ENCODE data around the gene TENM3.

Gene TENM3

DNA sequence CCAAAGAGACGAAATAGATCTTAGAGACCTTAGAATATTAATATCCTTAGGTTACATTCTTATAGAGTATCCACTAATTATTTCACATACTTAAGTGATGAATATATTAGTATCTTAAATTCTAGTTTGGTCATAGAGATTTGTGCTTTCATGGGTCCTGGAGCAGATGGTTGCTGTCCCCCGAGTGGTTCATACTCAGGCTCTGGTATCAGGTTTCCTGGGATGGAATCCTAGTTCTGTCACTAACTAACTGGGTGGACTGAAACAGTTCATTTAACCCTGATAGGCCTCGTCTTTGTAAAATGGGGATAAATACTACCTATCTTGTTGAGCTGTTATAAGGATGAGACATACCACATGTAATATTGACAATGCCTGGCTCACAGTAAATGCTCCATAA is 264.6 kb downstream of the TENM3 start:
- no peak for DNase-seq (ENCODE audit: low read depth, low spot score)

DNA sequence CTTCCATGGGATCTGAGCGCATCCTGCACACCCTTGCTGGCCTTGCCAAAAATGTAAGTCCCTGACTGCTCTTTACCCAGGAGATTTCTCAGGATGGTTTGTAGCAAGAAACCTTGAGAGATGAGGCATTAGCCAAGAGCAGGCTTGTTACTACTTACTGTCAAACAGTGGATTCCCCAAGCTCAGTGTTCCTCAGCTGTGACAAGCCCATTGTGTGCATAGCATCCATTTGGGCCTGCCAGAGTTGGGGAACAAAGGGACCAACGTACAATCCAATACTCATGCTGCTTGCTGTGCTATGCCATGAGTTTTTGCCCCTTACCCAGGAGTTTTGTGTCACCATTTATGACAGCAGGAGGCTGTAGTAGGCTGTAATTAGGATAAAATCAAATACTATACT is 267.6 kb downstream of the TENM3 start:
- no peak for DNase-seq (ENCODE audit: low read depth, low spot score)

GRCh38 chr4:182513587-182514291 is 270.5 kb downstream of the TENM3 start:
- no peak for DNase-seq (ENCODE audit: low read depth, low spot score)

GRCh38 chr4:182518421-182518820 is 275.2 kb downstream of the TENM3 start:
- DNase-seq (ENCODE audit: low read depth, low spot score): no peak

GRCh38 chr4:182519528-182519927 is 276.3 kb downstream of the TENM3 start:
- DNase-seq (ENCODE audit: low read depth, low spot score): no peak

- no peak for DNase-seq (ENCODE audit: low read depth, low spot score)
These were observed 277.8 kb downstream of the TENM3 start for GRCh38 chr4:182521011-182521410.

GRCh38 chr4:182528819-182529218 is 285.6 kb downstream of the TENM3 start:
- DNase-seq (ENCODE audit: low read depth, low spot score): no peak

- no peak for DNase-seq (ENCODE audit: low read depth, low spot score)
These were observed 287.2 kb downstream of the TENM3 start for GRCh38 chr4:182530451-182530850.

- DNase-seq (ENCODE audit: low read depth, low spot score): no peak
These were observed 288.5 kb downstream of the TENM3 start for GRCh38 chr4:182531555-182532162.

DNA sequence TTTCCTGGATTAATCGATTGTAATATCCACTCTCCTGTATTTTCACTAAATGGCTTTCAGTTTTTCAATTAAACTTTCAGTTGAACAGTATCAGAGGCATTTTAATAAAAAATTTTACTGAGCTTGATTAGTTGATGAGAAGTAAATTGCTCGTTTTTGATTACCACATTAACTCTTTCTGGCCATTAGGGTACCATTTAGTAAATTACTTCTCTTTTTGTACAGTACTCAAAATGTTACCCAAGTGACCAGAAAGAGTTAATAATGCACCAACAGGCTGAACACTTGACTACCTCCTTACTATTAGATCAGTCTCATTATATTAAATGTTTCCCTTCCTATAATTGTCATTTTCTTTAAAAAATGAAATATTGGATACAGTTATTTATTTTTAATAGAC is 289.2 kb downstream of the TENM3 start:
- no peak for DNase-seq (ENCODE audit: low read depth, low spot score)

DNA sequence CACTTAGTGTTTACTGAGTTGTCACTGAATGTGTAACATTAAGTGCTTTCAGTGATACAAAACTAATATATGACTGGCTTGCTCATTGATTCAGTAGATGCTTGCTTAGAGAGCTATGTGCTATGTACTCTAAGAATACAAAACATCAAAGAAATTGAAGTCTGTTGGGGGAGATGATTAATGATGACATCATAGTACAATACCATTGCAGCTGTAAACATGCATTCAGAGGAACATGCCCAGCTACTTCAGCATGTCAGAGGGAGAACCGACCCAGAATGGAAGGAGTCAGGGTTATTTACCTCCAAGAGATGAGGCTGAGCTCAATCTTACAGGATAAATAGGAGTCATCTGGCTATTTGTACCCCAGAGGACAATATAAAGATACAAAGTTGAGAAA is 290.8 kb downstream of the TENM3 start:
- no peak for DNase-seq (ENCODE audit: low read depth, low spot score)

- no peak for DNase-seq (ENCODE audit: low read depth, low spot score)
These were observed 293.1 kb downstream of the TENM3 start for GRCh38 chr4:182536221-182536811.

DNA sequence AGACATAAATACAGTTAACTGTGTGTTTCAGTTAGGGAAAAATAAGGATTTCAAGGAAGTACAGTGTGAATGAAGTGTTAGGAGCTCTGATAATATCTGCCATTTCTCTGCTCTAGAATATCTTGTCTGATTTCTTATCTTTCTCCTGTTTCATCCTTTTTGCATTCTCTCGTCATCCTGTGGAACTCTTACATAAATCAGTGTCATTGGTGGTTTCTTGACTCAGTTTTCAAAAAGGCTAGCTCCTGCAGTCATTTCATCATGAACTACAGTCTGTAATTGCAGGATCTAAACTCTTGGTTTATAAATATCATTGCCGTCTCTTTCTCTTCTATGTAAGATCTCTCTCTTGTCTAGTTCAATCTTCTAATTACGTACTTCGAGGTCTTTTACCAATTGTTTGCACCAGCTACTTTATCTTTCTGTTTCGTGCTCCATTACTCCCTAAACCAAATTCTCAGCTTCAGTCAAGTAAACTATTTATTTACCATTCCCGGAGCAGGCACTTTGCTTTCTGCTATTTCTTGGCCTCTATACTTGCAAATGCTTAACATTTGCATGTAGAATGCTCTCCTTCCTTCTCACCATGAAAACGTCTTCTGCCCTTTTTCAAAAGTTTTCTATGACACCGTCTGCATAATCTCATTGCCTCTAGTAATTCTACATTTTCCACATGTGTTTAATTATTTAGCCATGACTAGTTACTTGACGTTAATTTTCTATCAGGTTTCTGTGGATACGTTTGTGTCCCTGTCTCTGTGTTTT is 294.0 kb downstream of the TENM3 start:
- no peak for DNase-seq (ENCODE audit: low read depth, low spot score)

DNA sequence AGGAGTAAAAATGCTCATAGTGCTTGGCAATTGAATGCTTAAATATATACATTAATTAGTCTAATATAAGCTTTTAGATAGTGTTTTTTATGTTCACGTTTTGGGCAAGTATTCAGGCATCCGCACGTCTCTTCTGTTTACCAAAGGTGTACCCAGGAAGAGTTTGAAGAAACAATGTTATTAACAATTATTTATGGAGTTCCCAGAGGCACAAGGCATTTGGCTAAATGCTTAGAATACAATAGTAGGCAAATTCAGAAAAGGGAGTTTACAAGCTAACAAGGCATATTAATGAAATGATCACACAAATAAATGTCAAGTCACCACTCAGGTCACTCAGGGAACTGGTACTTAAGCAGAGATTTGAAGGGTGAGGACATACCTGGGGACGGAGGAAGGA is 294.8 kb downstream of the TENM3 start:
- DNase-seq (ENCODE audit: low read depth, low spot score): no peak

- DNase-seq (ENCODE audit: low read depth, low spot score): no peak
These were observed 297.3 kb downstream of the TENM3 start for GRCh38 chr4:182540496-182540895.

GRCh38 chr4:182547435-182547834 is 304.2 kb downstream of the TENM3 start:
- no peak for DNase-seq (ENCODE audit: low read depth, low spot score)

GRCh38 chr4:182548156-182548555 is 305.0 kb downstream of the TENM3 start:
- no peak for DNase-seq (ENCODE audit: low read depth, low spot score)

GRCh38 chr4:182549356-182549755 is 306.2 kb downstream of the TENM3 start:
- no peak for DNase-seq (ENCODE audit: low read depth, low spot score)

DNA sequence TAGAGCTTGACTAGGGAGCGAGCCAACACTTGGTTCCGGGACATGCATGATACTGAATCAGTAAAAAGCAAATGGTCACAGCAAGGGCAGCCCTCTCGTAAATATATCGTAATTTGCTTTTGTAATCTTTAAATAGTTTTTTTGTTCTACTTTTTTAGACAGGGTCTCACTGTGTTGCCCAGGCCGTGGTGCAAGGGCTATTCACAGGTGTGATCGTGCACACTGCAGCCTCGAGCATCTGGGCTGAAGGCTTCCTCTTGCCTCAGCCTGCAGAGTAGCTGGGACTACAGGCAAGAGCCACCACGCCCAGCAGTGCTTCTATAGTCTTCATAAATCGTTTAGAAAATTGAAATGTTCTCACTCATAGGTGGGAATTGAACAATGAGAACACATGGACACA is 309.7 kb downstream of the TENM3 start:
- no peak for DNase-seq (ENCODE audit: low read depth, low spot score)

GRCh38 chr4:182553653-182554052 is 310.5 kb downstream of the TENM3 start:
- DNase-seq (ENCODE audit: low read depth, low spot score): no peak

- no peak for DNase-seq (ENCODE audit: low read depth, low spot score)
These were observed 311.5 kb downstream of the TENM3 start for GRCh38 chr4:182554736-182555135.

DNA sequence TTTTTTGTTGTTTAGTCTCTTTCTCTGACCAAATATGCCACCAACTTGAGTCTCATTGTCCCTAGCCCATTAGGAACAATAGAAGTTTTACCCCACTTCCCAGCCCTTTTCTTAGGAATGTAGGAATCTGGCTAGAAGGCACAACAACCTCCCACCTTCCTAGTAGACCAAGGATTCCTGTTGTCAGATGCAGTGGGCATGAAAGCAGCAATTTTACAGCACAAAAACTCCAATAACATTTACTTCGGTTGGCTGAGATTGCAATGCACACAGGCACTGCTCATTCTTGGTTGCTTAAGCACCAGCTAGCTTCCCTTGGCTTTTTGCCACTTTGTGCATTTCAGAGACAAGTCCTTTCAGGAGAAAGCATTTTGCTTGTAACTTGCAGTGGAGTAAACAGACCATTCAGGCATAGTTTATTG is 312.8 kb downstream of the TENM3 start:
- no peak for DNase-seq (ENCODE audit: low read depth, low spot score)
